Left renal pelvis (tissue), 4 donors: Measurements from ENCODE around the gene ABCA2. TPM values are rescaled to one million over a fixed set of nuclear protein-coding genes. Genes with fewer than 3 reads are reported as not detected.
A peak's percentile ranks its signal among the peaks of the same experiment; 100 is the strongest.

Experiments used
- DNase-seq, 4 donors: peaks; one replicate each; pipeline ENCODE4 v3.0.0-alpha.2; 2013; ENCODE audit warnings: low read depth in 4 of 4, low spot score in 3 of 4
- polyA plus RNA-seq, 4 donors: library from polyadenylated mRNA; unstranded; fragments of 120-200 nt; gene quantifications; one replicate each; pipeline ENCODE4 v1.2.1, GENCODE V29; 2013; ENCODE audit not compliant: insufficient read length in 4 of 4

The ABCA2 gene, protein sequence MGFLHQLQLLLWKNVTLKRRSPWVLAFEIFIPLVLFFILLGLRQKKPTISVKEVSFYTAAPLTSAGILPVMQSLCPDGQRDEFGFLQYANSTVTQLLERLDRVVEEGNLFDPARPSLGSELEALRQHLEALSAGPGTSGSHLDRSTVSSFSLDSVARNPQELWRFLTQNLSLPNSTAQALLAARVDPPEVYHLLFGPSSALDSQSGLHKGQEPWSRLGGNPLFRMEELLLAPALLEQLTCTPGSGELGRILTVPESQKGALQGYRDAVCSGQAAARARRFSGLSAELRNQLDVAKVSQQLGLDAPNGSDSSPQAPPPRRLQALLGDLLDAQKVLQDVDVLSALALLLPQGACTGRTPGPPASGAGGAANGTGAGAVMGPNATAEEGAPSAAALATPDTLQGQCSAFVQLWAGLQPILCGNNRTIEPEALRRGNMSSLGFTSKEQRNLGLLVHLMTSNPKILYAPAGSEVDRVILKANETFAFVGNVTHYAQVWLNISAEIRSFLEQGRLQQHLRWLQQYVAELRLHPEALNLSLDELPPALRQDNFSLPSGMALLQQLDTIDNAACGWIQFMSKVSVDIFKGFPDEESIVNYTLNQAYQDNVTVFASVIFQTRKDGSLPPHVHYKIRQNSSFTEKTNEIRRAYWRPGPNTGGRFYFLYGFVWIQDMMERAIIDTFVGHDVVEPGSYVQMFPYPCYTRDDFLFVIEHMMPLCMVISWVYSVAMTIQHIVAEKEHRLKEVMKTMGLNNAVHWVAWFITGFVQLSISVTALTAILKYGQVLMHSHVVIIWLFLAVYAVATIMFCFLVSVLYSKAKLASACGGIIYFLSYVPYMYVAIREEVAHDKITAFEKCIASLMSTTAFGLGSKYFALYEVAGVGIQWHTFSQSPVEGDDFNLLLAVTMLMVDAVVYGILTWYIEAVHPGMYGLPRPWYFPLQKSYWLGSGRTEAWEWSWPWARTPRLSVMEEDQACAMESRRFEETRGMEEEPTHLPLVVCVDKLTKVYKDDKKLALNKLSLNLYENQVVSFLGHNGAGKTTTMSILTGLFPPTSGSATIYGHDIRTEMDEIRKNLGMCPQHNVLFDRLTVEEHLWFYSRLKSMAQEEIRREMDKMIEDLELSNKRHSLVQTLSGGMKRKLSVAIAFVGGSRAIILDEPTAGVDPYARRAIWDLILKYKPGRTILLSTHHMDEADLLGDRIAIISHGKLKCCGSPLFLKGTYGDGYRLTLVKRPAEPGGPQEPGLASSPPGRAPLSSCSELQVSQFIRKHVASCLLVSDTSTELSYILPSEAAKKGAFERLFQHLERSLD (N-terminal part only)
- 10 to 100 TPM; 18.7 to 52.8 (median 39.7) TPM for polyA plus RNA-seq

DNA sequence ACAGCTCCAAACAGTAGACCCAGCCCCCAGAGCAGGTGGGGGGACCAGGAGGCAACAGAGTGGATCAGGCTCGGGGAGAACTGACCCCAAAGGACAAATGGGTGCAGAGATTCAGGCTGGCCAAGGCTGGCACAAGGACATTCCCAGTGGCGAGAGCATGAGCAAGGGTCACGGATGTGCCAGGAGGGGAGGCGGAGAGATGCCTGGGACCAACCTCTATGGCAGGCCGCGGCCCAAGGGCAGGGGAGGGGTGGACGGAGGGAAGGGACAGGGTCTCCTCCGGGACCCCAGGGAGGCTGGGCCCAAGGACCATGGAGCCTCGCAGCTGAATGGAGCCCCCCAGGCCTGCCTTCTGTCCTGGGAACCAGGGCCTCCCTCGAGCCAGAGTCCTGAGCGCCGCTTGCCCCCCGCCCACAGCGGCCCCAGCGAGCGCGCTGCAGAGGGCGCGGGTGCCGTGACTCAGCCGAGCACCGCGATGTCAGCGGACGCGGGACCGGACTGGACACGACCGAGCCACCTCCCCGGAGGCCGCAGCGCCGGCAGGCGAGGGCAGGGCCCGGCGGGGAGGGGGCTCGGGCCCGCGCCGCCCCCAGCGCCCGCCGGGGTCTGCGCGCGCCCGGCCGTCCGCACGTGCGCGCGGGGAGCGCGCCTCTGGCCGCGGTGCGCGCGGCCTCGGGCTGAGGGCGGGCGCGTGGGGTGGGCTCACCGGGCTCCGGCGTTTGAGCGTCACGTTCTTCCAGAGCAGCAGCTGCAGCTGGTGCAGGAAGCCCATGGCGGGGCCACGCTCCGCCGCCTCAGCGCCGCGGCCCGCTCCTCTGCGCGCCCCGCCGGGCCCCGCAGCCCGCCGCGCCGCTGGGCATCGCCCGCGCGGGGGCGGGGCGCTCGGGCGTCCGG lies at the start of gene ABCA2:
TSS of gene ABCA2 (minus strand) at position 869 of the 894 bp plus-strand sequence. CDS start at position 772, 97 bp downstream.
- no peak for DNase-seq

DNA sequence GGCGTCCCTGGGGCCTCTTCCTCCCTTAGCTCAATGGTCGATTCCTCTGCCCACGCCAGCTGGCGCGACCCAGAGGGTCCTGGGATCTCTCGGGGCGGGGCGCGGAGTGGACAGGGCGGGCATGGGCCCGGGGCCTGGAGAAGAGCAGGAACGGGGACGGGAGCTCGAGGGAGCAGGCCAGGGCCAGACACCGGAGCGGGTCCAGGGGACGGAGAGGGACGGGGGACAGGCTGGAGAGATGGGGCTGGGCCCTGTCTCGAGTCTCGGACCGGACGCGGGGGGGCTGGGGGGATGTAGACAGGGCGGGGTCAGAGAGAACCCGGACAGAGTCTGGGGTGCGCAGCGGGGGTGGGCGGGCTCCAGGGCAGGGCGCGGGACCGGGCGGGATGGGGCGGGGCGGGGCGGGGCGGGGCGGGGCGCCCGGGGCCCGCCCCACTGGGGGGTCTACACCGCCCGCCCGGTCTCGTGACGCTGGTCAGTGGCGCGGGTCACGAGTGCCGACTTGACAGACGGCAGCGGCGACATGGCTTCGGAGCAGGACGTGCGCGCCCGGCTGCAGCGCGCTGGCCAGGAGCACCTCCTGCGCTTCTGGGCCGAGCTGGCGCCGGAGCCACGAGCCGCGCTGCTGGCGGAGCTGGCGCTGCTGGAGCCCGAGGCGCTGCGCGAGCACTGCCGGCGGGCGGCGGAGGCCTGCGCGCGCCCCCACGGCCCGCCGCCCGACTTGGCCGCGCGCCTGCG lies 49.1 kb upstream of the ABCA2 start, which contains the start of gene UAP1L1:
TSS of gene UAP1L1 (plus strand) at position 508 of the 738 bp plus-strand sequence. CDS start at position 524, 16 bp downstream.
- DNase-seq = no peak

DNA sequence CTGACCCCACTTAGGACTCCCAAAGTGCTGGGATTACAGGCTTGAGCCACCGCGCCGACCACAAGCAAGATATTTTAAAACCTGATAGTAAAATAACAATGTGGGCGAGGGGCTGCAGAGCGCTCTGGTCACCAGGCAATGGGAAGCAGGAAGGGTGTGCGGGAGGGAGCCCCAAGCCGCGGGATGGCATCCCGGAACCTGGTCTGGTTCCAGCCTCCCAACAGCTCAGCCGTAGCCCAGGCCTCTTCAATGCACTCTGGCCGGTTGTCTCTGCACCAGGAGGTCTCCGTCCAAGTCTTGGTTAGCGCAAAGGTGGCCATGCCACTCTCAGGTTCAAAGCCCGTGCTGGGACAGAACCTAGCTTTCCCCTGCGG lies 48.6 kb upstream of the ABCA2 start:
- no peak for DNase-seq

DNA sequence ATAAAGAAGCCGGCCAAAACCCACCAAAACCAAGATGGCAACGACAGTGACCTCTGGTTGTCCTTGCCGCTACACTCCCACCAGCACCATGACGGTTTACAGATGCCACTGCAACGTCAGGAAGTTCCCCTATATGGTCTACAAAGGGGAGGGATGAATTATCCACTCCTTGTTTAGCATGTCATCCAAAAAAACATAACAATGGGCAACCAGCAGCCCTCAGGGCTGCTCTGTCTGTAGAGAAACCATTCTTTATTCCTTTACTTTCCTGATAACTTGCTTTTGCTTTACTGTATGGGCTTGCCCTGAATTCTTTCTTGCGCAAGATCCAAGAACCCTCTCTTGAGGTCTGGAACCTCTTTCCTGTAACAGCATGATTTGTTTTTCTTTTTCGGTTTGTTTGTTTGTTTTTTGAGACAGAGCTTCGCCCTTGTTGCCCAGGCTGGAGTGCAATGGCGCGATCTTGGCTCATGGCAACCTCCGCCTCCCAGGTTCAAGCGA lies 47.3 kb upstream of the ABCA2 start:
- DNase-seq = no peak

DNA sequence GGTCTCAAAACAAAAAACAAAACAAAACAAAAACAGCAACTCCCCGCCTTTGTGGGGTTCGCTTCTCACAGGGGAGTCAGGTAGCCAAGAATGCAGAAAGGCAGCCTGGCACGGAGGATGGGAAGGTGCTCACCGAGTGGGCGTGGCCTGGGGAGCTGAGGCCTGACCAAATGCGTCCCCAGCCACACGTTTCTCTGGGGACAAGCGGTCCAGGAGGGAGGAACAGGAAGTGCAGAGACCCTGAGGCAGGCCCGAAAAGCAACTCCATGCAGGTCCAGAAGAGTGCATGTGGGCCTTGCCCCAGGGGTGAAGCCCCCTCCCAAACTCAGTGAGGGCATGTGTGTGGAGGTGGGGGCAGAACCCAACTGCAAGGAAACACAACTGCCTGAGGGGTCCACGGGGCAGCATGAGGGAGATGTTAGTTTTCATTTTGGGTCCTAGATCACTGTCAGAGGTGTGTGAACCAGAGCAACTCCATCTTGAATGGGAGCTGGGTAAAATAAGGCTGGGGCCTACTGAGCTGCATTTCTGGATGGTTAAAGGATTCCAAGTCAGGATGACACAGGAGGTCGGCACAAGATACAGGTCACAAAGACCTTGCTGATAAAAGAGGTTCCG lies 46.7 kb upstream of the ABCA2 start:
- no peak for DNase-seq

DNA sequence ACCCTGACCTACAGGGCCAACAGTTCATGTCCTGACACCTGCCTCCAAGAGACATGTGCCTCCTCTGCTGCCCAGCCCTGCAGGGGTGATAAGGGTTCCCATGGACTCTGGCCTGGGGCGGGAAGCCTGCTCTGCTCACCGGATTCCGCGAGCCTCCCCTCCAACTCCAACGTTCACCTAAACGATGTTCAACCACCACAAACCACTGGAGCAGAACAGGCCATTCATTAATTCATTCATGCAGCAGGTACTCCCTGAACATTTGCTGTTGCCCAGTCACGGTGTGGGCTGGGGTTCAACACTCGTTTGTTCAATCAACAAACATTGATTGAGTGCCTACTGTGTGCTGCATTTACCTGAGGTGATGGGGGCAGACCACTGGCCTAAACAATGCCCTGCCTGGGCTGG lies 46.0 kb upstream of the ABCA2 start:
- DNase-seq = no peak

DNA sequence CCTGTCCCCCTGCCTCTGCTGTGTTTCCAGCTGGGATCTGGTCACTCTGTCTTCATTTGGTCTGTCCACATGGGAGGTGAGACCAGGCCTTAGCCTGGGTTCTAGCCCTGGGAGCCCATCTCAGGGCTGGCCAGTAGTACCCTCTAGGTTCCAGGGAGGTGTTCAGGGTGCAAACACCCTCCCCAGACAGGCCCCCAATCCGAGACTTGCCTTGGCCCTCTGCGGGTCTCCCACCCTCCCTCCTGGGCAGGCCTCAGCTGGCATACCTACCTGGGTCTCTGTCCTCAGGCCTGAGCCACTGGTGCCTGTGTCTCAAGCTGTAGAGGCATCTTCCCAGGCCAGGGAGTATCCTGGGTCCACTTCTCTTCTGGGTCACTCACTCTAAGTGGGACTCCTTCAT lies 43.2 kb upstream of the ABCA2 start:
- no peak for DNase-seq

DNA sequence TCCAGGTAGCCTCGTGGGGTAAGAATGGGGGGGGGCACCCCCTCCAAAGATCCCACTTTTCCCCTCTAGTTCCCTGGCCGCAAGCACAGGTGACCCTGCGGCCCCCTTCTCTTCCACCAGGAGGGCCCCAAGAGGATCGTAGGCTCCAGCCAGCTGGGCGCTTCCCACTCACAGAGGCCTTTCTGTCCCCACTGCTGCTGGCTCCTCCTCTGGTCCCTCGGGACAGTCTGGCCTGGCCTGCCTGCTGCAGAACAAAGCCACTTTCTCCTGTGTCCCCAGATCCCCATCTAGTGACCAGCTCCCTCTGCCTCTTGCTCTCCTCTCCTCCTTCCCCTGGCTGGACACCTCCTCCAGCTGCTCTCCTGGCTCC lies 42.9 kb upstream of the ABCA2 start:
- no peak for DNase-seq

DNA sequence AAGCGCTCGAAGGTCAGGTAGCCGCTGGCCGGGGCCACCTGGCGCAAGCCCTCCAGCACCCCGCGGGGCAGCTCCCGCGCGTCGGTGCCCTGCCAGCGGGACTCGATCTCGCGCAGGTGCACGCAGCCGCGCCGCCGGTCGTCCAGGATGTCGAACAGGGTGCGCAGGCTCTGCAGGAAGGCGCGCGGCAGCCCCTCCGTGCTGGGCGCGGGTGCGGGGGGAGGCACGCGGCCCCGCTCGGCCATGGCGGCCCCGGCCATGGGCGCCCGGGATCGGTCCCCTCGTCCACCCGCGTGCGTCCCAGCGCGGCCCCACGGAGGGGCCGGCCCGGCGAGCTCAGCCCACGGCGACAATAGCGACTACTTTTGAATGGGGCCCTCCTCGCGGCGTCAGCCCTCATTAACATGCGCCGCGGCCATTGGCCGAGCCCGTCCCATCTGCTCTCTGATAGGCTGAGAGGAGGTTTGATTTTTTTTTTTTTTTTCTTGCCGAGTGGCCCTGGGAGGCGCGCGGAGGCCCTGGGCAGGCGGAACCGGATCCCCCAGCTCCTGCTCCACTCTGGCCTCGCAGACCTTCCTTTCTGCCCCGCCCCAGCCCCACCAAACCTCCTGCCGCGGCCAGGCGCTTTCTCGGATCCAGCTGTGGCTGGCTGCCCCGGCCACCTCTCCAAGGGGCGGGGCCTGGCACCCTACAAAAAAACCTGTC lies 42.3 kb upstream of the ABCA2 start, which contains the start of gene SAPCD2:
TSS of gene SAPCD2 (minus strand) at position 357 of the 705 bp plus-strand sequence. CDS start at position 260, 97 bp downstream.
- DNase-seq = peak in 3 of 4 donors; percentile 72 to 79 (median 74)

DNA sequence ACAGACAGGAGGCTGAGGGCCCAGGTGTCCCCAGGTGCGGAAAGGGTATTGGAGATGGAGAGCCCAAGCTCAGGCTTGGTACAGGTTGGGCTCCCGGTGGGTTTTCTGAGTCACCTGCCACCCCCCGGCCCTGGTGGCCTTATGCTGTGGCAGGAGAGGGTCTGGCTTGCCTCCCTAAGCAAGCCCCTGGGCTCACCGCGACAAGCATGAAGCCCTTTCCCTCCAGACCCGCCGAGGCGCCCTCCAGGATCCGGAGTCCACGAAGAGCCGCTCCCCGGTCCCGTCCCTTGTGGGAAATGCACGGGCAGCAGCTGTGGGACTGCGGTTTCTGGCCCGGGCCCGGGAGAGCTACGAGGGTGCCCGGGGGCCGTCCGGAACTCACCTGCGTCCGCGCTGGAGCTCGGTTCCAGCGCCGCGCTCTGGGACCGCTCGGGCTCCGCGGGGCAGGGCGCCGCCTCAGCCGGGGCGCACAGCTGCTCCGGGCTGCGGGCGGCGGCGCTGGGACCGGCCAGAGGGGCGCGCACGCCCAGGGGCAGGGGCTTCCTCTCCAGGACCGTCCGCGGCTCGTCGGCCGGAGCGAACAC lies 41.6 kb upstream of the ABCA2 start:
- no peak for DNase-seq

DNA sequence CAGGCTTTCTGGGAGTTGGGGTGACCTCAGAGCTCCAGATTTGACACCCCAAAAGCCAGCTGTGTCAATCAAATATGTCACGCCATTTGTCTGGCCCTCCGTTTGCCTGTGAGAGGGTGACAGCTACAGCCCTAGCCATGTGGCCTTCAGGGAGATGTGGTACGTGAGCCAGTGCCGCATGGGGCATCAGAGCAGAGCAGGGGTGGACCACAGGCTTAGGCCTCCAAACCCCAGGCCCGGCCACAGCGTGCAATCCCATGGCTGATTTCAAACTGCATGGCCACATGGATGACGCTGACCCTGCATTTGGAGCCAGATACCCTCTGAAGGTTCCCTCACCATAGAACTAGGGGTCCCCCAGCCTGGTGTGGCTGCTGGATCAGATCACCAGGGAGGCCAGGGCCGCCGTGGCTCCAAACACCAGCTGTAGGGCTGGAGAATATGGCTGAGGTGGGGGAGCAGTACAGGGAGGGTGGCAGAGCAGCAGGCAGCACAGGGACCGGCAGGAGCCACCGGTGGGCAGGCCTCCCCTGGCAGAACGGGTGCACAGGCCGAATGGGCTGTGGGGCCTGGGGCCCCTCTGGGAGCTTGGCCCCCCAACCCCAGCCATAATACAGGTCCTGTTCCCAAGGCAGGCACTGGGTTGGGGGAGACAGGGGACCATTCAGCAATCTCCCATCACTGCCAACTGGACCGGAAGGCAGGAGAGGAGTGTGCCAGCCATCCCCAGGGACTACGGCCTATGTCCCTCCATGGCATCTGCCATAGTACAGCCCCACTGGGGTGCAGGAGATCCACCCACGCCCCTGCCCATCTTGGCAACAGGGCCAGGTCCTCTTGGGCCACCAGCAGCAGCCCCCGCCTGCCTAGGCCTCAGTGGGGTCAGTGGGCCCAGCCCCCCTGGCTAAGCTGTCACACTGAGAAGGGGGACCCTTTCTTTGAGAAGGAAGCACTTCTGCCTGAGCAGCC lies 40.8 kb upstream of the ABCA2 start:
- no peak for DNase-seq

DNA sequence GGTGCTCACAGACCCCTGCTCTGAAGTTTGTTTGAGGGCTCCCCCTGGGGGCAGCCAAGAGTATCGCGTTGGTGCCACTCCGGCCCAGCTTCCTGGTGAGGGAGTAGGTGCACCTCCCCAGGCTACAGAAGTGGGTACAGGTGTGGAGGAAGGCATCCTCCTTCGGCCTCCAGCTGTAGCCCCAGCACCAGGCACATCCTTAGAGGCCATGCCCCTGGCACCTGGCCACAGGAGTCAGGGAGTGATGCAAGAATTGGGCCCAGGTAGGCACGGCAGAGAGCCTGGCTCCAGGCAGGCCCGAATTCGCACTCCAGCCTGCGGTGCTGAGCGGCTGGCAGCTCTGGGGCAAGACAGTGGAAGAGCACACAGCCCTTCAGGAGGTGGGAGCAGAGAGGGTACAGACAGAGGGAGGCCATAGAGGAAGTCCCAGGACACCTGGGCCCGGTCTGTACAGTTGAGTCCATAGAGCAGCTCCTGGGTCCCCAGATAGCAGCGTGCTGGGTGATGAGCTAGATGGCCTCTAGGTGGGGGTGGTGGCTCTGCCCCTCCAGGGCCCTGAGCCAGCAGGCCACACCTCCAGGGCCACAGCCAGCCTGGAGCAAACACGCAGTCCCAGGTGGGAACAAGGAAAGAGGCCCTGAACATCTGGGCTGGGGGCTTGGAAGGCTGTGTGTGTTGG lies 40.0 kb upstream of the ABCA2 start:
- DNase-seq = no peak

DNA sequence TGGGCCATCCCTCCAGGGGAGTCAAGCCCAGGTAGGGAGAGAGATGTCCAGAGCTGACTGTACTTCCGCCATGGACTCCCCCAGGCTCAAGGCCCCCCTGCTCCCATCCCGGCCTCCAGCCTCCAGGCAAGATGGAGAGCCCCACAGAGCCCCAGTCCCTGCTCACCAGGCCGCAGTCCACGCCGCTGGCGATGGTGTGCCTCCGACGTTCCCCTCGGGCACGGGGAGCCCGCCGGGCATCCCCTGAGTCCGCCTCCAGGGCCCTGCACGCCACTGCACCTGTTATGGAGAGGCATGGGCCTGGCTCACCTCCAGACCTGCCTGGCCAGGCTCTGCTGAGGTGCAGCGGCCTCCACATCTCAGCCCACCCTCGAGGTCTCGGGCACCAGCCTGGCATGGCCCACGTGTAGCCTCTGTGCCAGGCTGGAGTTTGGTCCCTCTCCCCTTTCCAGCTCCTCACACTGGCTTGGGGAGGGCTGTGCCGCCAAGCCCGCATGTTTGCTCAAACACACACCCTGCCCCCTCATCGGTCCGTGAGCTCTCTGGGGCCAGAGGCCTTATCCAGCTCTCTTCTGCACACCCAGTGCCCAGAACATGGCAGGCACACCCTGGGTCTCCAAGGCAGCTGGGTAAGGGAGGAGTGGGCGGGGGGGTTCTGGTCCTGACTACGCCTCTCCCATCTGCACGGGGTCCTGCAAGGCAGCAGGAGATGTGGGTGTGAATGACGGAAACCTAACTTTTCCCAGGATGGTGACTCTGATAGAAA lies 38.2 kb upstream of the ABCA2 start:
- DNase-seq = no peak

DNA sequence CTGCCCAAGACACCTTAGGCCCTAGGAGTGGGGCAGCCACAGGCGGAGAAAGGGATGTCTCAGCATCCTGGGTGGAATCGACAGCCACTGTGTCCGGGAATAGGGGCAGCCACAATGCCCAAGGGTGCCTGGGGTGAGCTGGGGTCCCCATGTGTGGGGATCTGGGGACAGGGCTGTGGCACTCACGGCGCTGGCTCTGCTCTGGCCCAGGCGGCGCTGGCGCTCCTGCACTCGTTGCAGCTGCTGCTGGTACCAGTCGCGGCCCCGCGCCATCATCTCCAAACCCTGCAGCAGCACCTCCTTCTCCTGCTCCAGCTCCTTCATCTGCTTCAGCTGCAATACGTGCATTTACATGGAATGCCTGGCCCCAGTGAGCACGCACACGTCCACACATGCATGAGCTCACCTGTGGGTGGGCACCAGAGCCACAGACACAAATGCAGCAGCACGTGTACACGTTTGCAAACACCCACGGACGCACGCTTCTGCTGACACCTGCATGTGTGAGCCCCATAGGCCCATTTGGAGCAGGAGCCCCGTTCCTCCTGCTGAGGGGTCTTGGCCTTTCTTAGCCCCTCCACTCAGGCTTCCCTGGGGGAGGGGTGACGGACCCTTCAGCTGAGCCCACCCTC lies 37.4 kb upstream of the ABCA2 start:
- no peak for DNase-seq

DNA sequence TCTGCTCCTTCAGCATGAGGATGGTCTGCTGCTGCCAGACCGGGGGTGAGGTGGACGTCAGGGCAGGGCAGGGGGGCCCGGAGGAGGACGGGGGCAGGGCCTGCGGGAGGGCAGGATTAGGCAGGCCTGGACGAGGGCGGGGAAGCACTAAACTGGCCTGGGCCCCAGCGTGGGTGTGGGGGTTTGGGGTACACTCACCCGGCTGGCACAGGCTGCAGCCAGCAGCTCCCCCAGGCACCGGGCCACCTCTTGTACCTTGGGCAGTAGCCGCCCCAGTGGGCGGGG lies 36.8 kb upstream of the ABCA2 start:
- no peak for DNase-seq
